Measurements from ENCODE around the gene UBE4B.

- TF ChIP-seq, protein P1, sequence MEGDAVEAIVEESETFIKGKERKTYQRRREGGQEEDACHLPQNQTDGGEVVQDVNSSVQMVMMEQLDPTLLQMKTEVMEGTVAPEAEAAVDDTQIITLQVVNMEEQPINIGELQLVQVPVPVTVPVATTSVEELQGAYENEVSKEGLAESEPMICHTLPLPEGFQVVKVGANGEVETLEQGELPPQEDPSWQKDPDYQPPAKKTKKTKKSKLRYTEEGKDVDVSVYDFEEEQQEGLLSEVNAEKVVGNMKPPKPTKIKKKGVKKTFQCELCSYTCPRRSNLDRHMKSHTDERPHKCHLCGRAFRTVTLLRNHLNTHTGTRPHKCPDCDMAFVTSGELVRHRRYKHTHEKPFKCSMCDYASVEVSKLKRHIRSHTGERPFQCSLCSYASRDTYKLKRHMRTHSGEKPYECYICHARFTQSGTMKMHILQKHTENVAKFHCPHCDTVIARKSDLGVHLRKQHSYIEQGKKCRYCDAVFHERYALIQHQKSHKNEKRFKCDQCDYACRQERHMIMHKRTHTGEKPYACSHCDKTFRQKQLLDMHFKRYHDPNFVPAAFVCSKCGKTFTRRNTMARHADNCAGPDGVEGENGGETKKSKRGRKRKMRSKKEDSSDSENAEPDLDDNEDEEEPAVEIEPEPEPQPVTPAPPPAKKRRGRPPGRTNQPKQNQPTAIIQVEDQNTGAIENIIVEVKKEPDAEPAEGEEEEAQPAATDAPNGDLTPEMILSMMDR (IDR thresholded peaks at IDR 0.05 in 2 of 3, conservative IDR thresholded peaks at IDR 0.05 in 1 of 3; ENCODE audit: borderline replicate concordance in 1 of 3, insufficient read depth in 1 of 3, low read depth in 2 of 3, low read length in 2 of 3) = no peak
- TF ChIP-seq POLR2A (IDR thresholded peaks at IDR 0.05; ENCODE audit: borderline replicate concordance, extremely low read depth, insufficient read depth, insufficient read length) = no peak
- TF ChIP-seq POLR2AphosphoS5 (IDR thresholded peaks at IDR 0.05; ENCODE audit: low read depth, low read length) = no peak
- TF ChIP-seq ZNF274 (IDR thresholded peaks at IDR 0.05; ENCODE audit: low read depth, low read length) = no peak
- TF ChIP-seq, protein P2, sequence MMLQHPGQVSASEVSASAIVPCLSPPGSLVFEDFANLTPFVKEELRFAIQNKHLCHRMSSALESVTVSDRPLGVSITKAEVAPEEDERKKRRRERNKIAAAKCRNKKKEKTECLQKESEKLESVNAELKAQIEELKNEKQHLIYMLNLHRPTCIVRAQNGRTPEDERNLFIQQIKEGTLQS (IDR thresholded peaks at IDR 0.05) = no peak
- TF ChIP-seq SP1 (IDR thresholded peaks at IDR 0.05; ENCODE audit: low read depth) = no peak
- no peak for TF ChIP-seq SIN3A (IDR thresholded peaks at IDR 0.05; ENCODE audit: low read depth)
- TF ChIP-seq, protein P3, sequence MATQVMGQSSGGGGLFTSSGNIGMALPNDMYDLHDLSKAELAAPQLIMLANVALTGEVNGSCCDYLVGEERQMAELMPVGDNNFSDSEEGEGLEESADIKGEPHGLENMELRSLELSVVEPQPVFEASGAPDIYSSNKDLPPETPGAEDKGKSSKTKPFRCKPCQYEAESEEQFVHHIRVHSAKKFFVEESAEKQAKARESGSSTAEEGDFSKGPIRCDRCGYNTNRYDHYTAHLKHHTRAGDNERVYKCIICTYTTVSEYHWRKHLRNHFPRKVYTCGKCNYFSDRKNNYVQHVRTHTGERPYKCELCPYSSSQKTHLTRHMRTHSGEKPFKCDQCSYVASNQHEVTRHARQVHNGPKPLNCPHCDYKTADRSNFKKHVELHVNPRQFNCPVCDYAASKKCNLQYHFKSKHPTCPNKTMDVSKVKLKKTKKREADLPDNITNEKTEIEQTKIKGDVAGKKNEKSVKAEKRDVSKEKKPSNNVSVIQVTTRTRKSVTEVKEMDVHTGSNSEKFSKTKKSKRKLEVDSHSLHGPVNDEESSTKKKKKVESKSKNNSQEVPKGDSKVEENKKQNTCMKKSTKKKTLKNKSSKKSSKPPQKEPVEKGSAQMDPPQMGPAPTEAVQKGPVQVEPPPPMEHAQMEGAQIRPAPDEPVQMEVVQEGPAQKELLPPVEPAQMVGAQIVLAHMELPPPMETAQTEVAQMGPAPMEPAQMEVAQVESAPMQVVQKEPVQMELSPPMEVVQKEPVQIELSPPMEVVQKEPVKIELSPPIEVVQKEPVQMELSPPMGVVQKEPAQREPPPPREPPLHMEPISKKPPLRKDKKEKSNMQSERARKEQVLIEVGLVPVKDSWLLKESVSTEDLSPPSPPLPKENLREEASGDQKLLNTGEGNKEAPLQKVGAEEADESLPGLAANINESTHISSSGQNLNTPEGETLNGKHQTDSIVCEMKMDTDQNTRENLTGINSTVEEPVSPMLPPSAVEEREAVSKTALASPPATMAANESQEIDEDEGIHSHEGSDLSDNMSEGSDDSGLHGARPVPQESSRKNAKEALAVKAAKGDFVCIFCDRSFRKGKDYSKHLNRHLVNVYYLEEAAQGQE (IDR thresholded peaks at IDR 0.05; ENCODE audit: low read depth) = no peak
- TF ChIP-seq TCF7L2 (IDR thresholded peaks at IDR 0.05; ENCODE audit: borderline replicate concordance, extremely low read depth, insufficient read depth, insufficient read length) = no peak
- no peak for TF ChIP-seq CEBPB (IDR thresholded peaks at IDR 0.05; ENCODE audit: low read depth)
- TF ChIP-seq EZH2 (IDR thresholded peaks at IDR 0.05) = no peak
- no peak for TF ChIP-seq EZH2phosphoT487 (IDR thresholded peaks at IDR 0.05; ENCODE audit: borderline replicate concordance)
- TF ChIP-seq JUND (IDR thresholded peaks at IDR 0.05) = no peak
Measured at GRCh38 chr1:10178597-10179405, 146.0 kb downstream of the UBE4B start.
